Measurements from ENCODE around the gene FAXDC2. TPM values are rescaled to one million over a fixed set of nuclear protein-coding genes. Genes with fewer than 3 reads are reported as not detected.

Gene FAXDC2
- total and polyA plus RNA-seq, 2 of the 8 experiments (the other 6 are each of a cell fraction or from before 2014, with no cell fraction given): 3.7 to 5.9 TPM

- H3K9ac ChIP-seq (replicated peaks in 1 of 4; ENCODE audit: extremely low read depth in 1 of 4, low read depth in 3 of 4, low read length in 3 of 4): no peak overlapping the region
- no peaks in the 10 kb centered on the region for H3K27me3 ChIP-seq (replicated peaks in 1 of 4; ENCODE audit: control insufficient read depth in 3 of 4, extremely low read depth in 1 of 4, insufficient read depth in 3 of 4, low read length in 3 of 4)
- peaks cover 52 to 93% of the 10 kb centered on the region in 2 experiments for H3K79me2 ChIP-seq (ENCODE audit: control insufficient read depth in 1 of 2, insufficient read depth in 2 of 2, low read length in 2 of 2)
- H3K23me2 ChIP-seq (ENCODE audit: low read depth, low read length): 0 out of 2 replicates have a peak, but pooled peaks cover 2% of the 10 kb centered on the region
- H3K79me1 ChIP-seq (ENCODE audit: low read depth, low read length): peaks cover 15% of the 10 kb centered on the region
- H3K27ac ChIP-seq (ENCODE audit: low read depth, low read length): no peak overlapping the region
- H2BK20ac ChIP-seq (ENCODE audit: low read length): no peak overlapping the region
- no peak overlapping the region for H4K5ac ChIP-seq (ENCODE audit: insufficient read length, low read depth, low read length)
- POLR2A ChIA-PET (ENCODE audit: partially characterized antibody): interaction anchor here (0.7 to 20.6 kb wide), 4 partner anchors 10 to 24 kb away, joined by 3 to 307 read pairs (median 4); no protein-coding TSS in a partner anchor
- H2BK12ac ChIP-seq (ENCODE audit: low read depth, low read length): no peak overlapping the region
- H2AFZ ChIP-seq (ENCODE audit: low read length): no peak overlapping the region
- WGBS, 2 experiments (ENCODE audit: extremely low coverage in 1 of 2, insufficient coverage in 1 of 2, insufficient read length in 1 of 2, insufficient replicate concordance in 2 of 2, low coverage in 1 of 2, low lambda C conversion rate in 2 of 2, missing lambda C conversion rate in 1 of 2): 94% methylated on average over 5 of the region's 5 CpGs; no CpG with 5 or more reads in 1 of the 2 experiments
- H2BK15ac ChIP-seq (ENCODE audit: low read length): no peak overlapping the region
- H3K36me3 ChIP-seq (ENCODE audit: control insufficient read depth in 2 of 4, insufficient read depth in 4 of 4, low read length in 3 of 4): peaks cover 16 to 34% (median 30%) of the 10 kb centered on the region in 4 experiments
- H3K4me3 ChIP-seq (ENCODE audit: extremely low read depth in 1 of 4, insufficient read depth in 2 of 4, low read depth in 3 of 4, low read length in 4 of 4): no peak overlapping the region
- FAIRE-seq (no peak), DNase-seq (ENCODE audit: low read depth in 1 of 2, low spot score in 2 of 2) (no peak)
- no peak overlapping the region for H3K4ac ChIP-seq (replicated peaks; ENCODE audit: insufficient read length, low read depth, low read length)
- no peak overlapping the region; the same call in 1 of the 2 replicates for H2BK5ac ChIP-seq (ENCODE audit: low read depth, low read length)
- H3K4me2 ChIP-seq (ENCODE audit: insufficient read depth in 1 of 2, low read depth in 2 of 2, low read length in 2 of 2): no peak overlapping the region
- H3K14ac ChIP-seq (ENCODE audit: insufficient read length): no peak overlapping the region
- H4K91ac ChIP-seq (replicated peaks; ENCODE audit: insufficient read length, low read length): no peak overlapping the region
- CTCF ChIA-PET (ENCODE audit: partially characterized antibody): interaction anchor here (1.0 to 6.8 kb wide), 4 partner anchors 17 to 141 kb away, joined by 3 to 46 read pairs (median 5); no protein-coding TSS in a partner anchor
- no peak overlapping the region for H3K56ac ChIP-seq (replicated peaks; ENCODE audit: insufficient read length, low read depth, low read length)
- H3K4me1 ChIP-seq (replicated peaks in 1 of 4; ENCODE audit: control insufficient read depth in 3 of 4, insufficient read depth in 4 of 4, low read length in 3 of 4): peaks cover 10 to 24% (median 17%) of the 10 kb centered on the region in 4 experiments
- H4K20me1 ChIP-seq (replicated peaks in 1 of 2; ENCODE audit: control insufficient read depth in 1 of 2, insufficient read depth in 2 of 2, low read length in 2 of 2): peaks cover 41 to 45% of the 10 kb centered on the region in 2 experiments
- no peak overlapping the region for H2BK120ac ChIP-seq (replicated peaks; ENCODE audit: low read depth, low read length)
- no peak overlapping the region for H2AK5ac ChIP-seq (ENCODE audit: low read depth, low read length)
- no peak overlapping the region for H3K23ac ChIP-seq (ENCODE audit: insufficient read length)
- H3K9me3 ChIP-seq (ENCODE audit: insufficient read depth in 2 of 2, low read depth in 1 of 2, low read length in 1 of 2): no peaks in the 10 kb centered on the region
- H3K18ac ChIP-seq (ENCODE audit: extremely low read depth, low read length): no peak overlapping the region
- TF ChIP-seq SRF (IDR thresholded peaks at IDR 0.05; ENCODE audit: low read depth, low read length): no peak
- TF ChIP-seq CTBP2 (IDR thresholded peaks at IDR 0.05; ENCODE audit: borderline replicate concordance, insufficient read depth, insufficient read length, low read length): no peak
- no peak for TF ChIP-seq POLR2A (IDR thresholded peaks at IDR 0.05; ENCODE audit: control extremely low read depth in 1 of 2, low read depth in 2 of 2, low read length in 2 of 2)
- no peak for TF ChIP-seq EZH2 (IDR thresholded peaks at IDR 0.05; ENCODE audit: low read depth, low read length, severe bottlenecking)
- TF ChIP-seq KDM1A (IDR thresholded peaks at IDR 0.05; ENCODE audit: borderline replicate concordance, low read length): no peak
- TF ChIP-seq RAD21 (IDR thresholded peaks at IDR 0.05 in 1 of 2, conservative IDR thresholded peaks at IDR 0.05 in 1 of 2; ENCODE audit: low read depth in 2 of 2, low read length in 2 of 2): no peak
- TF ChIP-seq CBX8 (IDR thresholded peaks at IDR 0.05; ENCODE audit: borderline replicate concordance, low read depth, low read length): no peak
- TF ChIP-seq CHD2 (IDR thresholded peaks at IDR 0.05; ENCODE audit: low read length): no peak
- TF ChIP-seq NRF1 (IDR thresholded peaks at IDR 0.05; ENCODE audit: low read depth, low read length): no peak
- no peak overlapping the region for H4K8ac ChIP-seq (ENCODE audit: extremely low read depth, insufficient read depth, low read length)
Observed at GRCh38 chr5:154788212-154788611, 62.2 kb downstream of the FAXDC2 start.
